H1 (cell line): ENCODE measurements around the gene ZDHHC9. TPM values are rescaled to one million over a fixed set of nuclear protein-coding genes. Genes with fewer than 3 reads are reported as not detected.

Experiments used
- CBX5 ChIP-seq: fragments of 300-800, 300-1000 bp; sonication (generic); IDR thresholded peaks from 2 replicates; pipeline ENCODE4 v1.7.1; 2016; ENCODE audit warnings: antibody characterized with exemption, low read length, low read depth
- EZH2 ChIP-seq: fragments of 200-600 bp; sonication (generic); IDR thresholded peaks from 2 replicates; pipeline ENCODE4 v1.7.1; 2012; ENCODE audit warnings: low read depth, mild to moderate bottlenecking, moderate library complexity, low read length, inconsistent platforms; ENCODE audit not compliant: severe bottlenecking
- FOSL1 ChIP-seq: IDR thresholded peaks from 2 replicates; pipeline ENCODE4 v1.6.1; 2011; ENCODE audit warnings: mild to moderate bottlenecking, low read depth, low read length, moderate library complexity; ENCODE audit not compliant: insufficient read depth
- GABPA ChIP-seq: IDR thresholded peaks from 2 replicates; pipeline ENCODE4 v1.6.1; 2011; ENCODE audit warnings: mild to moderate bottlenecking, low read length, moderate library complexity, borderline replicate concordance; ENCODE audit not compliant: insufficient read depth
- GTF2F1 ChIP-seq: IDR thresholded peaks from 2 replicates; pipeline ENCODE4 v1.6.1; 2012; ENCODE audit warnings: low read depth, low read length, improper control_type of control experiment, borderline replicate concordance
- JUND ChIP-seq: IDR thresholded peaks from 2 replicates; pipeline ENCODE4 v1.6.1; 2011; ENCODE audit warnings: mild to moderate bottlenecking, improper control_type of control experiment, low read length
- SIX5 ChIP-seq: IDR thresholded peaks from 2 replicates; pipeline ENCODE4 v1.6.1; 2011; ENCODE audit warnings: mild to moderate bottlenecking, low read depth, low read length
- SP1 ChIP-seq: IDR thresholded peaks from 2 replicates; pipeline ENCODE4 v1.6.1; 2011; ENCODE audit warnings: low read depth, low read length
- SRF ChIP-seq: IDR thresholded peaks from 2 replicates; pipeline ENCODE4 v1.6.1; 2011; ENCODE audit warnings: mild to moderate bottlenecking, low read depth, low read length, moderate library complexity
- TCF12 ChIP-seq: IDR thresholded peaks from 2 replicates; pipeline ENCODE4 v1.6.1; 2011; ENCODE audit warnings: low read depth, mild to moderate bottlenecking, low read length
- polyA plus RNA-seq, 7 experiments: library from polyadenylated mRNA; depleted of rRNA in 3 of 7; stranded (reverse) in 5 of 7; unstranded in 2 of 7; fragments of >200 nt in 5 of 7; fragments of 200-250 nt in 2 of 7; gene quantifications; 1 replicate in 5 of 7; 2 replicates in 1 of 7; 4 replicates in 1 of 7; pipeline versions ENCODE4 v1.2.1 to v1.2.3, GENCODE V29; 2011 to 2013; ENCODE audit warnings: missing spikeins in 2 of 7, mixed read lengths in 2 of 7
- total RNA-seq: library from RNA; stranded (reverse); fragmentation: NEBNext Ultra II Directional; extraction: Animal tissue kit (Norgen Biotek cat#: 25700); gene quantifications from 2 replicates; pipeline ENCODE4 v1.2.1, GENCODE V29; 2021
- TF ChIP-seq, protein P1 (sequence below): fragments of 300-600 bp; sonication (generic); IDR thresholded peaks from 2 replicates; pipeline ENCODE4 v1.7.1; 2012; ENCODE audit warnings: low read length, moderate library complexity, mild to moderate bottlenecking, inconsistent platforms; ENCODE audit not compliant: insufficient replicate concordance
- TF ChIP-seq, protein P2 (sequence below): IDR thresholded peaks from 2 replicates; pipeline ENCODE4 v1.6.1; 2011; ENCODE audit warnings: low read depth, mild to moderate bottlenecking, low read length; ENCODE audit not compliant: insufficient read depth

Gene ZDHHC9
- total and polyA plus RNA-seq, 2 of the 8 experiments (the other 6 are each of a cell fraction or from before 2014, with no cell fraction given), result 18.1 to 28.3 TPM

DNA sequence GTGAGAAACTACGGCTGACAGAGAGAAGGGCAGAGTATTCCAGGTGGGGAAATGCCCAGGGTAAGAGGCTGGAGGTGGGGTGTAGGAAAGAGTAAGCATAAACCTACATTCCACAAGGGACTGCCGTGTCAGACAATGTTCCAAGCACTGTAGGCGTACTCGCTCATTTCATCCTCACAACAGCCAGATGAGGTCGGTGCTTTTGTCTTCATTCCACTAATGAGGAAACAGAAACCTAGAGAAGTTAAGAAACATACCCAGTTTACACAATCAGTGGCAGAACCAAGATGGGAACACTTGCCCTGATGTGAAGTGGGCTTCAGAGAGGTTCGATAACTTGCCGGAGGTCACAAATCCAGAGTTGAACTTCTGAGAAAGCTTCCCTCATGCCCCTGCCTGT, 59.3 kb downstream of the ZDHHC9 start (continued):
- TF ChIP-seq, protein P1, sequence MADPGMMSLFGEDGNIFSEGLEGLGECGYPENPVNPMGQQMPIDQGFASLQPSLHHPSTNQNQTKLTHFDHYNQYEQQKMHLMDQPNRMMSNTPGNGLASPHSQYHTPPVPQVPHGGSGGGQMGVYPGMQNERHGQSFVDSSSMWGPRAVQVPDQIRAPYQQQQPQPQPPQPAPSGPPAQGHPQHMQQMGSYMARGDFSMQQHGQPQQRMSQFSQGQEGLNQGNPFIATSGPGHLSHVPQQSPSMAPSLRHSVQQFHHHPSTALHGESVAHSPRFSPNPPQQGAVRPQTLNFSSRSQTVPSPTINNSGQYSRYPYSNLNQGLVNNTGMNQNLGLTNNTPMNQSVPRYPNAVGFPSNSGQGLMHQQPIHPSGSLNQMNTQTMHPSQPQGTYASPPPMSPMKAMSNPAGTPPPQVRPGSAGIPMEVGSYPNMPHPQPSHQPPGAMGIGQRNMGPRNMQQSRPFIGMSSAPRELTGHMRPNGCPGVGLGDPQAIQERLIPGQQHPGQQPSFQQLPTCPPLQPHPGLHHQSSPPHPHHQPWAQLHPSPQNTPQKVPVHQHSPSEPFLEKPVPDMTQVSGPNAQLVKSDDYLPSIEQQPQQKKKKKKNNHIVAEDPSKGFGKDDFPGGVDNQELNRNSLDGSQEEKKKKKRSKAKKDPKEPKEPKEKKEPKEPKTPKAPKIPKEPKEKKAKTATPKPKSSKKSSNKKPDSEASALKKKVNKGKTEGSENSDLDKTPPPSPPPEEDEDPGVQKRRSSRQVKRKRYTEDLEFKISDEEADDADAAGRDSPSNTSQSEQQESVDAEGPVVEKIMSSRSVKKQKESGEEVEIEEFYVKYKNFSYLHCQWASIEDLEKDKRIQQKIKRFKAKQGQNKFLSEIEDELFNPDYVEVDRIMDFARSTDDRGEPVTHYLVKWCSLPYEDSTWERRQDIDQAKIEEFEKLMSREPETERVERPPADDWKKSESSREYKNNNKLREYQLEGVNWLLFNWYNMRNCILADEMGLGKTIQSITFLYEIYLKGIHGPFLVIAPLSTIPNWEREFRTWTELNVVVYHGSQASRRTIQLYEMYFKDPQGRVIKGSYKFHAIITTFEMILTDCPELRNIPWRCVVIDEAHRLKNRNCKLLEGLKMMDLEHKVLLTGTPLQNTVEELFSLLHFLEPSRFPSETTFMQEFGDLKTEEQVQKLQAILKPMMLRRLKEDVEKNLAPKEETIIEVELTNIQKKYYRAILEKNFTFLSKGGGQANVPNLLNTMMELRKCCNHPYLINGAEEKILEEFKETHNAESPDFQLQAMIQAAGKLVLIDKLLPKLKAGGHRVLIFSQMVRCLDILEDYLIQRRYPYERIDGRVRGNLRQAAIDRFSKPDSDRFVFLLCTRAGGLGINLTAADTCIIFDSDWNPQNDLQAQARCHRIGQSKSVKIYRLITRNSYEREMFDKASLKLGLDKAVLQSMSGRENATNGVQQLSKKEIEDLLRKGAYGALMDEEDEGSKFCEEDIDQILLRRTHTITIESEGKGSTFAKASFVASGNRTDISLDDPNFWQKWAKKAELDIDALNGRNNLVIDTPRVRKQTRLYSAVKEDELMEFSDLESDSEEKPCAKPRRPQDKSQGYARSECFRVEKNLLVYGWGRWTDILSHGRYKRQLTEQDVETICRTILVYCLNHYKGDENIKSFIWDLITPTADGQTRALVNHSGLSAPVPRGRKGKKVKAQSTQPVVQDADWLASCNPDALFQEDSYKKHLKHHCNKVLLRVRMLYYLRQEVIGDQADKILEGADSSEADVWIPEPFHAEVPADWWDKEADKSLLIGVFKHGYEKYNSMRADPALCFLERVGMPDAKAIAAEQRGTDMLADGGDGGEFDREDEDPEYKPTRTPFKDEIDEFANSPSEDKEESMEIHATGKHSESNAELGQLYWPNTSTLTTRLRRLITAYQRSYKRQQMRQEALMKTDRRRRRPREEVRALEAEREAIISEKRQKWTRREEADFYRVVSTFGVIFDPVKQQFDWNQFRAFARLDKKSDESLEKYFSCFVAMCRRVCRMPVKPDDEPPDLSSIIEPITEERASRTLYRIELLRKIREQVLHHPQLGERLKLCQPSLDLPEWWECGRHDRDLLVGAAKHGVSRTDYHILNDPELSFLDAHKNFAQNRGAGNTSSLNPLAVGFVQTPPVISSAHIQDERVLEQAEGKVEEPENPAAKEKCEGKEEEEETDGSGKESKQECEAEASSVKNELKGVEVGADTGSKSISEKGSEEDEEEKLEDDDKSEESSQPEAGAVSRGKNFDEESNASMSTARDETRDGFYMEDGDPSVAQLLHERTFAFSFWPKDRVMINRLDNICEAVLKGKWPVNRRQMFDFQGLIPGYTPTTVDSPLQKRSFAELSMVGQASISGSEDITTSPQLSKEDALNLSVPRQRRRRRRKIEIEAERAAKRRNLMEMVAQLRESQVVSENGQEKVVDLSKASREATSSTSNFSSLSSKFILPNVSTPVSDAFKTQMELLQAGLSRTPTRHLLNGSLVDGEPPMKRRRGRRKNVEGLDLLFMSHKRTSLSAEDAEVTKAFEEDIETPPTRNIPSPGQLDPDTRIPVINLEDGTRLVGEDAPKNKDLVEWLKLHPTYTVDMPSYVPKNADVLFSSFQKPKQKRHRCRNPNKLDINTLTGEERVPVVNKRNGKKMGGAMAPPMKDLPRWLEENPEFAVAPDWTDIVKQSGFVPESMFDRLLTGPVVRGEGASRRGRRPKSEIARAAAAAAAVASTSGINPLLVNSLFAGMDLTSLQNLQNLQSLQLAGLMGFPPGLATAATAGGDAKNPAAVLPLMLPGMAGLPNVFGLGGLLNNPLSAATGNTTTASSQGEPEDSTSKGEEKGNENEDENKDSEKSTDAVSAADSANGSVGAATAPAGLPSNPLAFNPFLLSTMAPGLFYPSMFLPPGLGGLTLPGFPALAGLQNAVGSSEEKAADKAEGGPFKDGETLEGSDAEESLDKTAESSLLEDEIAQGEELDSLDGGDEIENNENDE, result no peak
- TF ChIP-seq, protein P2, sequence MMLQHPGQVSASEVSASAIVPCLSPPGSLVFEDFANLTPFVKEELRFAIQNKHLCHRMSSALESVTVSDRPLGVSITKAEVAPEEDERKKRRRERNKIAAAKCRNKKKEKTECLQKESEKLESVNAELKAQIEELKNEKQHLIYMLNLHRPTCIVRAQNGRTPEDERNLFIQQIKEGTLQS, result no peak
- no peak for TF ChIP-seq SRF
- no peak for TF ChIP-seq SIX5
- TF ChIP-seq GTF2F1, result no peak
- no peak for TF ChIP-seq SP1
- TF ChIP-seq TCF12, result no peak
- TF ChIP-seq FOSL1, result no peak
- no peak for TF ChIP-seq GABPA
- TF ChIP-seq EZH2, result no peak
- no peak for TF ChIP-seq JUND
- TF ChIP-seq CBX5, result no peak
